HL-60 (cell line): ENCODE data around the gene CD300LB.

Source experiments
- DNase-seq, 2 experiments: peaks; one replicate each; pipeline ENCODE4 v3.0.0-alpha.2; 2010 to 2020; ENCODE audit warnings: low read depth in 1 of 2, low spot score in 1 of 2
- H3K27ac ChIP-seq: fragments of 250-450 bp; sonication (Bioruptor Pico); replicated peaks from 2 replicates; pipeline ENCODE4 v1.5.1; 2020; ENCODE audit warnings: mild to moderate bottlenecking, moderate library complexity
- H3K27me3 ChIP-seq: fragments of 250-450 bp; sonication (Bioruptor Pico); 2 replicates; pipeline ENCODE4 v1.5.1; 2021; ENCODE audit warnings: mild to moderate bottlenecking, moderate library complexity; ENCODE audit not compliant: insufficient read depth, poor library complexity, severe bottlenecking
- H3K4me3 ChIP-seq: replicated peaks from 2 replicates; pipeline ENCODE4 v1.5.1; 2011; ENCODE audit warnings: mild to moderate bottlenecking, control low read depth, low read length; ENCODE audit not compliant: insufficient read depth
- CTCF ChIP-seq: IDR thresholded peaks from one replicate; pipeline ENCODE4 v1.5.1; 2011; ENCODE audit warnings: low read length, control low read depth, inconsistent platforms; ENCODE audit not compliant: insufficient read depth
- GABPA ChIP-seq: IDR thresholded peaks from 2 replicates; pipeline ENCODE4 v1.6.1; 2012; ENCODE audit warnings: low read depth
- POLR2AphosphoS5 ChIP-seq: IDR thresholded peaks from 2 replicates; pipeline ENCODE4 v1.6.1; 2012; ENCODE audit warnings: low read depth
- REST ChIP-seq: IDR thresholded peaks from 2 replicates; pipeline ENCODE4 v1.6.1; 2012; ENCODE audit warnings: low read depth; ENCODE audit not compliant: insufficient replicate concordance
- SPI1 ChIP-seq: IDR thresholded peaks from 2 replicates; pipeline ENCODE4 v1.6.1; 2012; ENCODE audit warnings: low read depth, mild to moderate bottlenecking, borderline replicate concordance

Gene CD300LB

GRCh38 chr17:74524653-74525464 is 6.4 kb downstream of the CD300LB start:
- Histone ChIP-seq H3K27ac (no peak overlapping the region), H3K27me3 (no peaks in the 10 kb centered on the region), H3K4me3 (no peak overlapping the region)
- no peak for DNase-seq
- no peak for TF ChIP-seq CTCF
- no peak for TF ChIP-seq SPI1
- TF ChIP-seq REST, result no peak
- no peak for TF ChIP-seq GABPA
- no peak for TF ChIP-seq POLR2AphosphoS5

GRCh38 chr17:74523308-74523707 is 8.0 kb downstream of the CD300LB start:
- TF ChIP-seq SPI1 (no peak), REST (no peak), POLR2AphosphoS5 (no peak), GABPA (no peak), CTCF (no peak)
- DNase-seq, result no peak
- no peak overlapping the region for H3K4me3 ChIP-seq
- no peak overlapping the region; the same call in 1 of the 2 replicates for H3K27ac ChIP-seq
- H3K27me3 ChIP-seq, result no peaks in the 10 kb centered on the region

- H3K27me3 ChIP-seq, result no peaks in the 10 kb centered on the region
- peak overlapping the region; percentile 91 for H3K27ac ChIP-seq
- no peak overlapping the region for H3K4me3 ChIP-seq
- no peak for DNase-seq
- TF ChIP-seq REST (no peak), GABPA (no peak), CTCF (no peak), SPI1 (no peak), POLR2AphosphoS5 (no peak)
These were observed 8.7 kb downstream of the CD300LB start for GRCh38 chr17:74522381-74523105.
